ENCODE results near the gene RRAGD.
A peak's percentile ranks its signal among the peaks of the same experiment; 100 is the strongest.
"Not testable (repeated sequence)": the region's sequence is repeated elsewhere in the genome, so short reads cannot be mapped to it uniquely, and the experiment has no call there.

RRAGD gene

GRCh38 chr6:89411145-89412070 is 665 bp downstream of the RRAGD start:
- no peak for DNase-seq

GRCh38 chr6:89410788-89411144 is 1.3 kb downstream of the RRAGD start:
- DNase-seq: no peak

GRCh38 chr6:89410231-89410761 is 1.8 kb downstream of the RRAGD start:
- DNase-seq: no peak

- no peak for DNase-seq
These were observed 2.5 kb downstream of the RRAGD start for GRCh38 chr6:89409461-89410035.

- no peak for DNase-seq
These were observed 5.9 kb downstream of the RRAGD start for GRCh38 chr6:89406141-89406540.

- DNase-seq: no peak
These were observed 7.6 kb downstream of the RRAGD start for GRCh38 chr6:89404512-89404911.

- no peak for DNase-seq
These were observed 9.3 kb downstream of the RRAGD start for GRCh38 chr6:89402776-89403175.

GRCh38 chr6:89400912-89401399 is 11.1 kb downstream of the RRAGD start:
- no peak for DNase-seq

GRCh38 chr6:89400050-89400449 is 12.0 kb downstream of the RRAGD start:
- DNase-seq: no peak

GRCh38 chr6:89398762-89399525 is 13.1 kb downstream of the RRAGD start:
- no peak for DNase-seq

- DNase-seq: not testable (repeated sequence)
These were observed 14.2 kb downstream of the RRAGD start for GRCh38 chr6:89397884-89398283.

- no peak for DNase-seq
These were observed 18.4 kb downstream of the RRAGD start for GRCh38 chr6:89393659-89394058.

- DNase-seq: no peak
These were observed 19.2 kb downstream of the RRAGD start for GRCh38 chr6:89392823-89393222.

- DNase-seq: no peak
These were observed 23.2 kb downstream of the RRAGD start for GRCh38 chr6:89388846-89389245.

GRCh38 chr6:89387516-89388201 is 24.4 kb downstream of the RRAGD start:
- DNase-seq: no peak

- no peak for DNase-seq
These were observed 25.1 kb downstream of the RRAGD start for GRCh38 chr6:89386917-89387491.

- no peak for DNase-seq
These were observed 26.2 kb downstream of the RRAGD start for GRCh38 chr6:89385846-89386245.

GRCh38 chr6:89385156-89385667 is 26.9 kb downstream of the RRAGD start:
- DNase-seq: no peak

GRCh38 chr6:89381031-89381430 is 31.0 kb downstream of the RRAGD start:
- no peak for DNase-seq

- DNase-seq: peak; percentile 12
These were observed 32.8 kb downstream of the RRAGD start for GRCh38 chr6:89379281-89379680.

GRCh38 chr6:89378628-89379027 is 33.4 kb downstream of the RRAGD start:
- no peak for DNase-seq
